Stimulated activated CD8-positive, alpha-beta memory T cell treated with anti-CD3 and anti-CD28 coated beads, Interleukin-12 subunit alpha, Interleukin-12 subunit beta, amount 100 ng/mL, for 24 hours (primary cell): ENCODE measurements around the gene RPS21.
A peak's percentile ranks its signal among the peaks of the same experiment; 100 is the strongest.

Experiments
- DNase-seq: peaks from one replicate; pipeline ENCODE4 v3.0.0-alpha.2; 2020; ENCODE audit errors: extremely low read depth

Gene RPS21

GRCh38 chr20:62396367-62397239, 9.7 kb downstream of the RPS21 start:
- no peak for DNase-seq

GRCh38 chr20:62398120-62398821, 11.4 kb downstream of the RPS21 start:
- no peak for DNase-seq

GRCh38 chr20:62400021-62400420, 13.1 kb downstream of the RPS21 start:
- no peak for DNase-seq

GRCh38 chr20:62400541-62400940, 13.6 kb downstream of the RPS21 start:
- no peak for DNase-seq

GRCh38 chr20:62401331-62401779, 14.5 kb downstream of the RPS21 start:
- DNase-seq = no peak

- DNase-seq = no peak
These were observed 15.7 kb downstream of the RPS21 start for GRCh38 chr20:62402456-62403150.

- DNase-seq = no peak
These were observed 16.4 kb downstream of the RPS21 start for GRCh38 chr20:62403331-62403730.

GRCh38 chr20:62404112-62404665, 17.3 kb downstream of the RPS21 start:
- DNase-seq = no peak

GRCh38 chr20:62404761-62405107, 17.8 kb downstream of the RPS21 start:
- DNase-seq = no peak

- no peak for DNase-seq
These were observed 18.4 kb downstream of the RPS21 start for GRCh38 chr20:62405108-62405980.

- no peak for DNase-seq
These were observed 19.1 kb downstream of the RPS21 start for GRCh38 chr20:62405981-62406513.

- no peak for DNase-seq
These were observed 19.8 kb downstream of the RPS21 start for GRCh38 chr20:62406635-62407176.

- DNase-seq = peak; percentile 73
These were observed 20.5 kb downstream of the RPS21 start, which contains the start of gene CABLES2 for GRCh38 chr20:62407221-62407992. TSS of gene CABLES2 (minus strand) at chr20:62407285. CDS start at chr20:62407276, 9 bp downstream.

GRCh38 chr20:62408055-62408454, 21.2 kb downstream of the RPS21 start:
- no peak for DNase-seq

- DNase-seq = no peak
These were observed 21.7 kb downstream of the RPS21 start for GRCh38 chr20:62408640-62409039.

- DNase-seq = no peak
These were observed 22.4 kb downstream of the RPS21 start for GRCh38 chr20:62409086-62409853.

- DNase-seq = no peak
These were observed 23.2 kb downstream of the RPS21 start for GRCh38 chr20:62409931-62410745.
